ENCODE data around the gene GPS2.
"Not testable (repeated sequence)": the region's sequence is repeated elsewhere in the genome, so short reads cannot be mapped to it uniquely, and the experiment has no call there.

The GPS2 gene

GRCh38 chr17:7336240-7337175 is 21.3 kb upstream of the GPS2 start, which contains the start of gene ACAP1:
TSS of gene ACAP1 (plus strand) at chr17:7336529. CDS start at chr17:7336735, 206 bp downstream.
- peak; percentile 84 to 87 for DNase-seq

- DNase-seq, result not testable (repeated sequence)
Observed at GRCh38 chr17:7335765-7336164, 20.6 kb upstream of the GPS2 start.

- DNase-seq, result no peak
Observed at GRCh38 chr17:7334938-7335538, 19.9 kb upstream of the GPS2 start.

GRCh38 chr17:7332600-7333069 is 17.5 kb upstream of the GPS2 start:
- peak; percentile 50 to 74 for DNase-seq

- DNase-seq, result no peak
Observed at GRCh38 chr17:7332111-7332510, 17.0 kb upstream of the GPS2 start.

GRCh38 chr17:7330638-7331015 is 15.5 kb upstream of the GPS2 start:
- no peak for DNase-seq

GRCh38 chr17:7329997-7330637 is 15.0 kb upstream of the GPS2 start:
- DNase-seq, result peak; percentile 83 to 86

GRCh38 chr17:7329374-7329996 is 14.3 kb upstream of the GPS2 start:
- peak; percentile 98 for DNase-seq

- DNase-seq, result peak in 1 of 2 donors; percentile 40
Observed at GRCh38 chr17:7328840-7329373, 13.7 kb upstream of the GPS2 start, which contains the start of gene NEURL4. TSS of gene NEURL4 (minus strand) at chr17:7329335. CDS start at chr17:7329312, 23 bp downstream.

GRCh38 chr17:7328009-7328408 is 12.8 kb upstream of the GPS2 start:
- DNase-seq, result no peak

GRCh38 chr17:7327501-7327900 is 12.3 kb upstream of the GPS2 start:
- DNase-seq, result no peak

- no peak for DNase-seq
Observed at GRCh38 chr17:7327056-7327455, 11.9 kb upstream of the GPS2 start.

- DNase-seq, result no peak
Observed at GRCh38 chr17:7326186-7326585, 11.0 kb upstream of the GPS2 start.

GRCh38 chr17:7325031-7325528 is 9.9 kb upstream of the GPS2 start:
- DNase-seq, result no peak

GRCh38 chr17:7324438-7324779 is 9.2 kb upstream of the GPS2 start:
- no peak for DNase-seq

GRCh38 chr17:7323731-7324437 is 8.7 kb upstream of the GPS2 start:
- DNase-seq, result peak; percentile 57 to 70

- DNase-seq, result no peak
Observed at GRCh38 chr17:7322520-7323194, 7.5 kb upstream of the GPS2 start.

GRCh38 chr17:7321466-7321865 is 6.3 kb upstream of the GPS2 start:
- no peak for DNase-seq

- DNase-seq, result no peak
Observed at GRCh38 chr17:7318121-7318860, 3.1 kb upstream of the GPS2 start.

GRCh38 chr17:7317161-7317803 is 2.1 kb upstream of the GPS2 start:
- no peak for DNase-seq

Measured in CD4-positive, alpha-beta T cell treated with Interleukin-4 for 1 hour (primary cell).